Activated effector memory CD4-positive, alpha-beta T cell treated with Interleukin-2 at 50 U/mL for 16 hours (primary cell): ENCODE data around the gene HERPUD1.
"Not testable (repeated sequence)": the region's sequence is repeated elsewhere in the genome, so short reads cannot be mapped to it uniquely, and the experiment has no call there.

ENCODE experiments used
- DNase-seq: peaks from one replicate; pipeline ENCODE4 v3.0.0-alpha.2; 2020

HERPUD1 gene

GRCh38 chr16:56961851-56962281, 29.9 kb downstream of the HERPUD1 start, which contains the start of gene CETP:
CETP (plus strand) TSS chr16:56961950; CDS start chr16:56961980, 30 bp downstream.
- DNase-seq = no peak

- DNase-seq = peak; percentile 91
Measured at GRCh38 chr16:56964243-56965148, 32.6 kb downstream of the HERPUD1 start.

- DNase-seq = no peak
Measured at GRCh38 chr16:56965149-56966092, 33.5 kb downstream of the HERPUD1 start.

- no peak for DNase-seq
Measured at GRCh38 chr16:56966093-56966475, 34.1 kb downstream of the HERPUD1 start.

- no peak for DNase-seq
Measured at GRCh38 chr16:56967733-56968132, 35.8 kb downstream of the HERPUD1 start.

- DNase-seq = no peak
Measured at GRCh38 chr16:56969769-56970168, 37.8 kb downstream of the HERPUD1 start.

- no peak for DNase-seq
Measured at GRCh38 chr16:56970934-56971767, 39.2 kb downstream of the HERPUD1 start.

GRCh38 chr16:56971768-56972043, 39.8 kb downstream of the HERPUD1 start:
- DNase-seq = no peak

- no peak for DNase-seq
Measured at GRCh38 chr16:56972403-56973293, 40.7 kb downstream of the HERPUD1 start.

- DNase-seq = no peak
Measured at GRCh38 chr16:56973294-56973689, 41.4 kb downstream of the HERPUD1 start.

- DNase-seq = not testable (repeated sequence)
Measured at GRCh38 chr16:56973899-56974298, 42.0 kb downstream of the HERPUD1 start.

- no peak for DNase-seq
Measured at GRCh38 chr16:56974549-56975300, 42.8 kb downstream of the HERPUD1 start.

GRCh38 chr16:56975714-56976113, 43.8 kb downstream of the HERPUD1 start:
- DNase-seq = no peak

GRCh38 chr16:56977216-56977615, 45.3 kb downstream of the HERPUD1 start:
- DNase-seq = no peak

GRCh38 chr16:56977823-56978430, 46.0 kb downstream of the HERPUD1 start:
- DNase-seq = no peak

- no peak for DNase-seq
Measured at GRCh38 chr16:56980201-56980535, 48.2 kb downstream of the HERPUD1 start.

- no peak for DNase-seq
Measured at GRCh38 chr16:56980792-56981724, 49.1 kb downstream of the HERPUD1 start.

GRCh38 chr16:56981729-56982271, 49.9 kb downstream of the HERPUD1 start:
- DNase-seq = no peak

GRCh38 chr16:56982695-56983094, 50.8 kb downstream of the HERPUD1 start:
- no peak for DNase-seq
